DMS 273 treated with DMSO at 0.1 percent for 48 hours (cell line): ENCODE data around the gene CRYL1.

Source experiments
- DNase-seq: peaks from one replicate; lab custom pipeline; 2025; lab: John Stamatoyannopoulos, UW

CRYL1 gene

DNA sequence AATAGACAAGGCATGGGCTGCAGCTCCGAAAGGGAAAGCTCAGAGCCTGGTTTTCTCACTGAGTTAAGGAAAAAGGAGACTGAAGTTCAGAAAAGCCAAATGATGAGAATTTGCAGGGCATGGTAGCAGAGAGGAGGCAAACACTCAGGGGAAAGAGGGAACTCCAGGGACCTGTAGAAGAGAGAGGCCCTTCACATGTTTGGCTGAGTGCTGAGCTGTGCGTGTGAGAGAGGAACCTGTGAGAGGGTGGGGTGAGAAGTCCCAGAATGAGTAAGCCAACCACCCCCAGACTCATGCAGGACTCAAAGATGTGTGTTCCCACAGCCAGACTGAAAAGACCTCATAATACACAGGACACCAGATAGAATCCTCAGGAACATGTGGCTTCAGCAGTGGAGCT, 2.8 kb upstream of the CRYL1 start:
- no peak for DNase-seq

DNA sequence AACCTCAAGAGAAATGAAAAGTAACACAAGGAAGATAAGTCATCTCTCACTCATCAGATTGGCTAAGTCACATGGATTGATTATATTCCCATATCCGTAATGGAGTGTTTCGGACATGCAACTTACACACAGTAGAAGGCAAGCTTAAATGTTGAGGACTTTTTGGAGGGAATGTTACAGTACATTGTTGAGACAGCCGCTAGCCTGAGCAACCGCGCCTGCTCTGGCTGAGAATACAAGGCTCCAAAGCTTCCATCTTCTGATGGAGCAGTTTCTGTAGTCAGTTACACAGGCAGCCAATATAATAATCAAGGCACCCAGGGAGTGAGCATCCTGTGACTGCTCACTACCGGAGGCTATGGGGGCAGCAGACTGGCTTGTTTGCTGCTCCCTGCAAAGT, 1.0 kb upstream of the CRYL1 start:
- no peak for DNase-seq

DNA sequence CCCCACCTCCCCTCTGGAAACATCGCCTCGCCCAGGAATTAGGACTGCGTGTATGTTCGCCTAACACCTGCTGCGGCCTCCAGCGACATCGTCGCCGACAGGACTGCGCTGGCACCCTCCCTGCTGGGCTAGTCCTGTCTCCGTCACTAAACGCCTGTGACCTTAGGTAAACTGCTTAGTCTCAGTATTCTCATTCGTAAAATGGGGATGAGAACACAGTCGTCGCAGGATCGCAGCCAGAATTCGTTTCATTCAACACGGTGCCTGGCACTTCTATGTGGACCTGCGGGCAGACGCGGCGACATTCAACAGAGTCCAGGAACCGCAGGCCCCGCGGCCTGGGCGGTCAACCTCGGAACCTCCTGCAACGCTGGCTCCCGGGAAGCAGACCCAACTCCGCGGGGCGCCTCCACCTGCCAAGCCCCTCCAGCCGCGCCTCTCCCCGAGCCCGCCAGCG, 485 bp downstream of the CRYL1 start:
- no peak for DNase-seq

DNA sequence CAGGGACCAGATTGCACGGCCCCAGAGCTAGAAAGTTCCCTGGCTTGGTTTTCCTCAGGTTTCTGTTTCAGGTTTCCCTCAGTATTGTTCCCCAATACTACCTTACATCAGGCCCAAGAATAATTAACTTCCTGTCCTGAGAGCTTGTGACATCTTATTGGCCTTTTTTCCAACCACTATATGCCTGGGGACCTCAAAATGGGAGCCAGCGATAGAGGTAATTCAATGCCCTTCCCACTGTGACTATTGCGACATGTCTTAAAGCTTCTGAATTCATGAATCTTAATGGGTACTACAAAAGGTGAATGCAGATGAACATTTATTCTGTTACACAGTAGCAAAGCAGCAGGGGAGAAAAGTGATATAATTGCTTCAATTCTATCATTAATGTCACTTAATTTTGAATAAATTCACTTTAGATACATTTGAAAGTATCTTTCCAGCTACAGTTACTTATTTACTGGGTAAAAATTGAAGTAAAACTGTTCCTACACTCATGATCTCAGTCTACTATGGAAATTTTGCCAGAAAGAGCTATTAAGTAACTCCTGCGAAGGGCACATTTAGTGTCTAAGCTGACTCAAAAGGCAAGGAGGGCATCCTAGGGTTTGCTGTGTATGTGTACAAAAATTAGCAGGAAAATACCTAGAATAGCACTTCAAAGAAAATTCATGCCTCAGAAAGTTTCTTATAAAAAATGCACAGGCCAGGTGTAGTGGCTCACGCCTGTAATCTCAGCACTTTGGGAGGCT, 4.1 kb downstream of the CRYL1 start:
- no peak for DNase-seq

DNA sequence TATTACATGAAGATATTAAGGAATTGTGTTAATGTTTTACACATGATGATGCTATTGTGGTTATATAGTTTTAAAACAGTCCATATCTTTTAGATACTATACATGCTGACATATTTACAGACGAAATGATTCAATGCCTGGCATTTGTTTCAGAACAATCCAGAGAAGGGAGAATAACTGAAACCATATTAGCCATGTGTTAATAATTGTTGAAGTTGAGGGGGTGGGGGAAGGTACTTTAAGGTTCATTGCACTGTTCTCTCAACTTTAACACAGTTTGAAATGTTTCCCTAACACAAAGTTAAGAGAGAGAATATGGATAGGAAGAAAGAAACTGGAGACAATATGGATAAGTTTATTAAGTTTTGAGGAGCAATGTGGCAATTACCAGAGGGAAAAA, 5.8 kb downstream of the CRYL1 start:
- DNase-seq: no peak

DNA sequence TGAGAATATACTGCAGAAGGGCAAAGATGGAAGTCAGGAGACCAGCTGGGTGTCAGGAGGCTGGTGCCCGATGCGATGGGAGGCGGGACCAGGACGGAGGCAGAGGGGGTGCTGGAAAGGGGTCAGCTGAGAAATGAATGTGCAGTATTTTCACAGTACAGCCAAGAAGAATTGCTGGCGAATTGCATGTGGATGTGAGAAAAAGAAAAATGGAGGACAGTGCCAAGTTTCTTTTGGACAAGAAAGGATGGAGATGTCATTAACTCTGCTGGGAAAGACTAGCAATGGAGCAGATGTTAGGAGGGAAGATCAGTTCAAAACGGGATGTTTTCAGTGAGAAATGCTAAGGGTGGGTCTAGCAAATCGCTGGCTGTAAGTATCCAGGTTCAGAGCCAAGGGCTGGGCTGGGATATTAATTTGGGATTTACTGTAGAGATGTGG, 7.0 kb downstream of the CRYL1 start:
- no peak for DNase-seq

DNA sequence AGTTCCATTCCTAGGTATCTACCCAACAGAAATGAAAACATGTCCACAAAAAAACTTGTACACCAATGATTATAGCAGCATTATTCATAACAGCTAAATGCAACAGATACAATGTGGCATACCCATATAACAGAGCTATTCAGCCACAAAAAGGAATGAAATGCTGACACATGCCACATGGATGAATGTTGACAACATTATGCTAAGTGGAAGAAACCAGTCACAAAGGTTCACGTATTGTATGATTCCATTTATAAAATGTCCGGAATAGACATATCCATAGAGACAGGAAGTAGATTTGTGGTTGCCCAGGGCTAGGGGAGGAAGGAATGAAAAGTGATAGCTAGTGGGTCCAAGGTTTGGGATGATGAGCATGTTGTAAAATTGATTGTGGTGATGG, 10.8 kb downstream of the CRYL1 start:
- DNase-seq: no peak

DNA sequence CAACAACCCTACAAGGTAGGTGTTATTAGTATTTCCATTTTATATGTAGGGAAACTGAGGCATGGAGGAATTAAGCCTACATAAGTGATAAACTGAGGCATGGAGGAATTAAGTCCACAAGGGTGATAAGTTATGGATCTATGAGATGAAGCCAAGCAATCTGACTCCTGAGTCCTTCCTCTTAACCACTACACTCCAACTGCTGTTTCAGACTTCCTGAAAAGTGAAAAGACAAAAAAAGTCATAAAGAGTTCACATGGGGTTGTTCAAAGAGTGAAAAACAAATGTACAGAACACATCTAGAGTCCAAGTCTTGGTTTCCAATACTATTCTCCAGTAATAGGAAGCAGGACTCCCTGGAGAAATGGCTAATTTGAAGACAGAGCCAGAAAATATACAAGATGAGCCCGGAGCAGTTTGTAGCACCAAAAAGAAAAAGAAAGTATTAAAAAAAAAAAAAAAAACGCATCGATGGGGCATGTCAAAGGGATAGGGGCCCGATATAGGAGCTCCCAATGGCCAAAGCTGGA, 12.1 kb downstream of the CRYL1 start:
- DNase-seq: no peak

DNA sequence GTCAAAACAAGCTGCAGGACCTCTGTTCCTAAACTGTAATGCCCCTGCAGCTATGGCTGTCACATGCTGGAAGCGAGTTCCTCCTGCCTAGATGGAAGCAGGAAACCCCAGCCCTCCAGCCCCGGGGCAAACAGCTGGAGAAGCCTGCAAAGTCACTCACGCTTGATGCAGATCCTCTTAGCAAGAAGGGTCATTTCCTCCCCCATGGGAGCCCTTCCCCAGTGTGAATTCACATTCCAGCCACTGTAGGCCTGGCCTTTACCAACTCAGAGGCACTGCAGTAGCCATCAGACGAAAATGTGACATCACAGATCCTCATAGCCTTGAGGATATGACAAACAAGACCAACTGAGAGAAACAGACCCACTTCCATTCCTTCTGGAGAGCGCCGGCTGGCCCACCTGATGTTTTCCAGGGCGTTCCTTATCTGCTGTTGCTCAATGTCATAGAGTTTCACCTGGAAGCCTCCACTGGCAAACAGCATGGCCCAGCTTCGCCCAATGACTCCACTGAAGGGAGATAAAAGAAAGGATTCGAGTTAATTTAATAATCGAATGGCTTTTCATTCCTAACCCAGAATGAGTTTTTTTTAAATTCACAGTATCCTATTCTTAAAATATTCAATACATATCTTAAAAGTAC, 13.5 kb downstream of the CRYL1 start:
- no peak for DNase-seq

DNA sequence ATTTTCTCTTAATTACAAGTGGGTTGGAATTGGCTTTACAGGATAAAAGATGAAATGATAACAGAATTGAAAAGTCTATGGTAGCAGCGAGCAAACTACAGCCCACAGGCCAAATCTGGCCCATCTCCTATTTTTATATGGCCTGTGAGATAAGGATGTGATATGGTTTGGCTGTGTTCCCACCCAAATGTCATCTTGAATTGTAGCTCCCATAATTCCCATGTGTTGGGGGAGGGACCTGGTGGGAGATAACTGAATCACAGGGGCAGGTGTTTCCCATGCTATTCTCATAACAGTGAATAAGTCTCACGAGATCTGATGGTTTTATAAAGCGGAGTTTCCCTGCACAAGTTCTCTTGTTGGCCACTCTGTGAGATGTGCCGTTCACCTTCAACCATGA, 19.0 kb downstream of the CRYL1 start:
- no peak for DNase-seq

DNA sequence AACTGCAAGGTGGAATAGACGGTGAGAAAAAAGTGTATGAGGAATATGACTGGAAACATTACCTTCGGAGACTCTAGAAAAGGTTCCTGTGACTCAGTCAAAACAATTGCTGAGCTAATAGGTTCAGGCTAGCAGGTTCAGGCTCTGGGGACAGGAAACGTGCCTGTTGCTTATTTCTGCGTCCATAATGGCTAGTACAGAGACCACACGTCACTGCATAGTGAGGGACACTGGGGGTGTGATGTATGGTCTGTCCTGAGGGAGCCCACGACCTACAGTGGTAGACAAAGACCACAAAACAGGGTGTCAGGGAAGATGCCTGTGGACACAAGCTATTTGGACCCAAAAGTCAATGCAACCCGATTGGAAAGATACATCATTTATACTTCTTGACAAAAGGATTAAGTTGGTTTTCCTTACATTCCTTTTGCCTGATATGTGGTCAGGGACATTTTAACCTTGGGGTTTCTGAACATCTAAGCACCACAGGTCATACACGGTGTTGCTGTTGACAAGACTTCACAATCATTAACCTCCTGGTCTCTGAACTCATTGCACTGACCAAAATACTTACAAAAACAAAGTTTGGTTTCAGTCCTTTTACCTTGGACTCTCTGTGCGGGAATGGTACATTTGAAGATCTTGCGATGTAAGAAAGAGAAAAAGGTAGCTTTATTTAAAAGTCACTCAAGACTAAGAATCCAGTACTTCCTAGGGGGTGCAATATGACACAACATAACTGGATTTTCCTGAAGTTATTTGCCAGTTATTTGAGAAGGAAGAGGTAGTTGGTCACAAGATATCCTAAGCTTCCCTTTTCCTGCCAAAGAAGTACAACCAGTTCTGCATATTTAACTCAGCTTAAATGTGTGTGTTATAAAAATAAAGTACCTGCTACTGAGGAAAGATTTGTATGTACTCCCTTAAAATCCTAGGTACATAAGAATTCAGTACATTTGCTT, 20.0 kb downstream of the CRYL1 start:
- DNase-seq: no peak

DNA sequence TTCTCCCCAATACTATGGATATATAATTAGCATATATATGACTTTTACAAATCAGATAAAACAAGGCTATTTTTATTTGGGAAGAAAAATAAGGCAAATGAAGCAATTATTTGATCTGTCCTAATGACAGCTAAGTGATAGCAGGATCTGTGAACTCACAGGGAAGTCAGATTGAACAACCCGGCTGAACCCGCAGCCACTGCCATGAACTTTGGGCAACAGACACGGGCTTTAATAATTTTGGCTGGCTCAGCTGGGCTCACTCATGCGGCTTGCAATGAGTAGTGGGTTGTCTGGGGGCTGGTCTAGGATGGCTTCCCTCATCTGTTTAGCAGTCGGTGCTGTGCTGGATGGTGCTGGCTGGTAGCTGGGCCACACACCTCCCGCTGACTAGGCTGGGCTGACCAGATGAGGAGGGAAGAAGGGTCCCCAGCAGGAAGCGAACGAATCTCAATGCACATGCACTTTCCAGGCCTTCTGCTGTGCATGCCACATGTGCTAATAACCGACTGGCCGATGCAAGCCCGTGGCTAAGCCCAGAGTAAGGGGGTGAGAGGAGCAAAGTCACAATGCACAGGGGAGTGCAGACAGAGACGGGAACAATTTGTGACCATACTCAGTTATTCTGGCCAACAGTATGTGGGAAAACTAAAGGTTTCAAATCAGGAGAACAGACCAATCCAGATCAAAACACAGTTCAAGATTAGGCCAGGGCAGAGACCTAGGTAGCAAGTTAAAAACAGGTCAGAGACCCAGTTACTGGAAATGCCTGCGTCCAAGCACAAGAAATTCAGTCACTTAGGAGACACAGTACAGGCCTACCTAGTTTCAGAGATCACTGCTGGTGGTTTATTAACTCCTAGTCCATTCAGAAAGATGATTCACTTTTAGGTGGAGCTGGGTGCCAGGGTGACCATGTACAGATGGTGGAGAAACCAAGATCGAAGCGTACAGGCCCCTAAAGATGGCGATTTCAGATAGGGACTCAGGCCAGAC, 22.3 kb downstream of the CRYL1 start:
- DNase-seq: no peak

DNA sequence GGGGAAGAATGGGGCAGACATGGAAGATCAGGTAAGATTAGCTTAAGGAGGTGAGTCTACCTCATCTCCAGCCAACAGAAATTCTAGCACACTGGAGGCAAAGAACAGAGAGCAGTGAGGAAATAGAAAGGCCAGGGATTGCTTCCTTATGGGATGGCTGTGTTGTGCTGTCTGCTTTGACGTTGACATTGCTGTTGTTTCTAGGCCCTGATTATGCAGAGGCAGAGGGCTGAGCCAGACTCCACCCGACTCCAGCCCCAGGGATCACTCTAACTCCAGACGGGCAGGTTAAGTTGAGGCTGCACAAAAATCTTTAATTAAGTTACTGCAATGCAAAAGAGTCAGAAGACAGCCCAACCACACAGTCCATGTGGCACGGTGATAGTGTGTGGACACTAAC, 24.1 kb downstream of the CRYL1 start:
- no peak for DNase-seq

DNA sequence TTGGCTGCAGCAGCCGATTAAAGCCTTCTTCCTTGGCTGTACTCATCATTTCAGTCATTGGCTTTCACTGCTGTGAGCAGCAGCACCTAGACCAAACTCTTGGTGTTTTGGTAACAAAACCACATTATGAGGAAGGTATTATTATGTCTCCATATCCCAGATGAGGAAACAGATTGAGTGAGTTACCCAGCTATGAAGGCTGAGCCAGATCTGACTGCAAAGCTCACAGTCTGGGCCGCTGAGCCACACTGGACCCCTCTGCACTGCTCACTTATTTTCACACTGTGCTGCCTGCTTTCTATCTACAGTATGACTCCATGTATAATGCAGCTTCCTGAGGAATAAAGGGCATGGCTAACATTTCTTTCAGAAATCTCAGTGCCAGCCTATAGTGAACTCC, 24.5 kb downstream of the CRYL1 start:
- no peak for DNase-seq

DNA sequence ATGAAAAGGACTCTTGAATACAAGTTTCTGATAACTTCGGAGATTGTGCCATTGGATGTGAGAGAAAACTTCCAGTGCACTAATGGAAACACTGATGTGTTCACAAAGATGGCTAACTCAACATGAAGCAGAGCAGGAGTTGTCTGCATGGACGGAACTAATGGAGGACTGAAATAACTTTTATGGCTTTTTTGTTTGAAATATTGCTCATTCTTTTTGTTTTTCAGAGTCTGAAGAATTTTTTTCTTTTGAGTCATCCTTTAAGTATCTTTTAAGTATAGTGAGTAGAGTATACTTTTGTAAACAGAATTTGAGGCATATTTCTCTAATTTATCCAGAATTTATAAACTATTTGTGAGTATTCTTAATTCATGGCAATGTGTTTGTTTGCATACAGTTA, 25.7 kb downstream of the CRYL1 start:
- no peak for DNase-seq

DNA sequence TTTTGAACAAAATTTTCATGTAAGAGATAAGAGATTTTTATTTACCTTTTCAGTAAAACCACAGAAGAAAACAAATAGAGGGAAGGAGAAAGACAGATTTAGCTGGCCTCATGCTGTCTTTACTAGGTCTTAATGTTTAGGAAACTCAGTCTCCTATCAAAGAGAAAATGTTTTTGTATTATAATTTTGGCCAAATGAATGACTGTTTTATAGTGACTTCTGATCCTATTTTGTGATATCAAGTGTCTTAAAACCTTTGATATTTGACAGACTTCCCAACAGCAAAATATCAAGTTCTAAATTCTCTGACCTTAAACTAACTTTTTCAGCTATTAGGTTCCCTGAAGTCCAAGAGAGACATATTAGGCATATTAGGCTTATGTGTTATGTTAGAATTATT, 27.0 kb downstream of the CRYL1 start:
- DNase-seq: no peak

DNA sequence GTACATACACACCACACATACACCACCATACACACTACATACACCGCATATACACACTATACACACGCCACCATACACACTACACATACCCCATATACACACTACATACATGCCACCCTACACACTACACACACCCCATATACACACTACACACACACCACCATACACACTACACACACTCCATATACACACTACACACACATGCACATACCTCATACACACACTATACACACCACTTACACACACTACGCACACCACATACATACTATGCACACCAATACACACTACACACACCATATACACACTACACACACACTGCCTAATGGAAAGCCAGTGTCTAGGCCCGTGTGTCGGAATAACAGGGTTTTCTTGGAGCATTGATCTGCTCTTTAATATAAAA, 27.5 kb downstream of the CRYL1 start:
- no peak for DNase-seq

DNA sequence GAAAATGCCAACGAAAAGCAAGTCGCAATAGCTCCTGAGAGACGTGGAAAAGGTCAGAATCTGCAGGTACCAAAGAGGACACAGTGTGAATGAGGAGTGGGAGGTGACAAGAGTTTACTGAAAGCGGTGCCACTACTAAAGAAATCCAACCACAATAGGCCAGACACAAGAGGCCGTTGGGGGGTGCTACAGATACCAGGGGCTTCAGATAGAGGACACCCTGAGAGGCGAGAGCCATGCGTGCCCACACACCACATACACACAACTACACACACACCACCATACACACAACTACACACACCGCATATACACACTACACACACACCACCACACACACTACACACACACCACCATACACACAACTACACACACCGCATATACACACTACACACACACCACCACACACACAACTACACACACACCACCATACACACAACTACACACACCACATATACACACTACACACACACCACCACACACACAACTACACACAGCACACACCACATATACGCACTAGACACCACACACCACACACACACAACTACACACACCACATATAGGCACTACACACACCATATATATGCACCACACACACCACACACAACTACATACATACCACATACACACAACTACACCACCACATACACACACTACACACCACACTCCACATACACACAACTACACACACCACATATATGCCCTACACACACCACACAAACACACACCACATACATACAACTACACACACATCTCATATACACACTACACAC, 28.5 kb downstream of the CRYL1 start:
- no peak for DNase-seq

DNA sequence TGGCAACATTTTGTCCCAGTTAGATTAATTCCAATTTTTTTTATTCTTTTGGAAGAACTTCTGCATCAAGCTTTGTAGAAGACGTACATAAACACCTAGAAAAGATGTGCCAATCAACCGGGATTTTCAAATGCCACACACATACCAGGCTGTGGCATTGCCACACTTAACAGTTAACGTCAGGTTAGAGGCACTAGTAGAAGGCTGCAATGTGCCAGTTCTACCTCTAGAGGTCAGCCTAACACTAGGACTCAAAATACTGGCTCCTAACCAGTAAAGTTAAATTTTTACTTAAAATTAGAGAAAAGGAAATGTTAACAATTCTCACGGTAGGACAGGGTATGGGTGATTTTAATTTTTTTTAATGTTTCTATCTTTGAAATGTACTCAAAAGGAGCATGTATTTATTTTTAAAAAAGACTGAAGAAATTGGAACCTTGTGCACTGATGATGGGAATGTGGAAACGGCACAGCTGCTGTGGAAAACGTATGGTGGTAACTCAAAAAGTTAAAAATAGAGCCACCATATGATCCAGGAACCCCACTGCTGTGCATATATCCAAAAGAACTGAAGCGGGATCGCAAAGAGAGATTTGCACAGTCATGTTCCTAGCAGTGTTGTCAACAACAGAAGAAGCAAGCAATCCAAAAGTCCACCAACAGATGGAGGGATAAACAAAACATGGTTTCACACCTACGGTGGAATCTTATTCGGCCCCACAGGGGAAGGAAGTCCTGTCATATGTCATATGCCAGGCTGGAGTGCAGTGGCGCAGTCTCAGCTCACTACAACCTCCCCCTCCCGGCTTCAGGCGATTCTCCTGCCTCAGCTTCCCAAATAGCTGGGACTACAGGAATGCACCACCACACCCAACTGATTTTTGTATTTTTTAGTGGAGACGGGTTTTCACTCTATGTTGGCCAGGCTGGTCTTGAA, 30.3 kb downstream of the CRYL1 start:
- DNase-seq: no peak
